Diencephalon (tissue), 1 donor: Measurements from ENCODE around the gene FARSB. TPM values are rescaled to one million over a fixed set of nuclear protein-coding genes. Genes with fewer than 3 reads are reported as not detected.

Experiments
- total RNA-seq: library from RNA; depleted of rRNA; stranded (reverse); fragments of >200 nt; gene quantifications from one replicate; pipeline ENCODE4 v1.2.3, GENCODE V29; 2014

The FARSB gene
- total RNA-seq: 36.4 TPM

DNA sequence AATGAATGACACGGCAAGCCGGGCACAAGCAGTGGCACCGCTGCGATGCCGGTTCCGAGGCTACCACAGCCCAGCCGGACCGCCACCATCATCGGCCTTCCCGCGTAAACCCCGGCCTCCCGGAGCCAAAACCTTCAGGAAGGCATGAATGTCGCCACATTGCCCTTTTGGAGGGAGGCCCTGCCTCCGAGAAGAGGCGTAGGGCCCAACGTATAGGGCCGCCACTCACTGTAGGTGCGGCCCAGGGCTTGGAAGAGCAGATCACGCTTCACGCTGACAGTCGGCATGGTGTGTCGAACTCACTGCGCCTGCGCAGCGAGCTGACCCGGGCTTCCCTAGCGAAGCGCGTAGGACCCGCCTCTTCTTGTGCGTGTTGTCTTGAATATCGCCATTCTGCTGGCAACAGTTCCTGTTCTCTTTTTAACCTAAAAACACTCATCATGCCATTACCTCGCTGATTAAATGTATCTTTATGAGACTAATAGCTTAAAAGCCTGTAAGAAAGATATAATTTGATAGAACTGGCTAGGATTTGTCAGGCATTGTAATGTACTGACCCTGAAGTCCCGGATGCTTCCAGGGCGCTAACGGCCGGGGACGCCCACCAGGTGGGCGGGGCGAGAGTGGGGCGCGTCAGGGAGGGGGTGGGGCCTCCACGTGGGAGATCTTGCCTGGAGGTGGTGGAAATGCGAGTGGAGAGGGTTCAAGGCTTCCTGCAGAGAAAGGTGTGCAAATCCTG, at the start of gene FARSB:
TSS of gene FARSB (minus strand) at position 306 of the 739 bp plus-strand sequence. CDS start at position 287, 19 bp downstream.

DNA sequence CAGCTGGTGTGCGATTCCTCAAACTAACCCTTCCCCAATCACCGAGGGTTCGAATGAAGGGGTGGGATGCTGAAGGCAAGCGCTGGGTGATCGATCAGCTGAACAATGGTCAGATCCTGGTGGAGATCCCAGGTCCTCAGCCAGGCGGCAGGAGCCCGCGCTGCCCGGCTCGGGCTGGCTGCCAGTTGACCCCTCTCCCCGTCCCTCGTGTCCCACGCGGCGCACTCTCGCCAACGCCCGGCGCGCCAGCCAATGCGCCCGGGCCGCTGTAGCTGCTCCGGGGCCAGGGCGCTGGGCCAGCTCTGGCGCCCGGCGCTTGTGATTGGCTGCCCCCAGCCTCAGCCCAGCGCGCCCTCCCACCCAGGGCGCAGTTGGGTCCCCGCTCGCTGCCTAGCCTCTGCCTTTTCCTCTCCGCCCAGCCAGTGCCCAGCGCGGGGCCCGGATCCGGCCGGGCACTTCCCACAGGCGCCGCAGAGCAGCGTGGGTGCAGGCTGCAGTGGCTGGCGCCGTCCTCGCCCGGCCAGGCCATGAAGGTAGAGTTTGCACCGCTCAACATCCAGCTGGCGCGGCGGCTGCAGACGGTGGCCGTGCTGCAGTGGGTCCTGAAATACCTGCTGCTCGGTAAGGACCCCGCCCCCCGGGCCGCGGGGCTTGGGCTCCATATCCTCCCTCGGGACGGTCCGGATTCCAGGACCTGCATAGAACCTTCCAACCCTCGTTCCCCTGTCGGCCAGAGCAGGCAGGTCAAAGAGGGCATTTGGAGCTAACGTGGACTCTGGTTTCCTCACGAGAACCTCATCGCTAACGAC, 15.6 kb upstream of the FARSB start, which contains the start of gene MOGAT1:
TSS of gene MOGAT1 (plus strand) at position 400 of the 809 bp plus-strand sequence. CDS start at position 528, 128 bp downstream.

Other genes starting within 250 kb of the FARSB start
- gene SGPP2, start 231.5 kb downstream of the FARSB start, total RNA-seq: 4.8 TPM
- not detected for gene MOGAT1, start 15.6 kb upstream of the FARSB start, total RNA-seq
- gene ACSL3, start 204.9 kb upstream of the FARSB start, total RNA-seq: 284 TPM